ENCODE measurements around the gene AMPD2.

AMPD2 gene

DNA sequence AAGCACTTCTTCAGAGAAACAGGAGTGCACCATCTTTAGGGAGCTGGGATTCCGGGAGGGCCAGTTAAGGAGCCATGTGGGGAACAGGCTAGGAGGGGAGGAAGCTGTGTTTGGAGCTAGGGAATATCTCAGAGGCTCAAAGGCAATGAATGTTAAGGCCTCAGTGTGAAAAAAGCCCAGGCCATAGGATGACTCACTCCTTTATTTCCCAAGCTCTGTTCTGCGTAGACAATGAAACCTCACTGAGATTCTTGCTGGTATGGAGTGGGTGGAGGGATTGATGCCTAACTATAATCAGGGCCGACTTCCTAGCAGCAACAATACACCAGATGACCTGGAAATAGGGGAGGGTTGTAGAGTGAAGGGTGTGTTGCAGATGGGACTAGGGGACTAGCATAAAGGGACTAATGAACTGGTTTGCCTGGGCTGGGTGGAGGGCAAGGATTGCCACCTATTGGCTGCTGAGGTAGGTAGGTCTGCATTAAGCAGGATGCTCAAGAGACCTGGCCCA is 2.3 kb upstream of the AMPD2 start:
- DNase-seq, result no peak

DNA sequence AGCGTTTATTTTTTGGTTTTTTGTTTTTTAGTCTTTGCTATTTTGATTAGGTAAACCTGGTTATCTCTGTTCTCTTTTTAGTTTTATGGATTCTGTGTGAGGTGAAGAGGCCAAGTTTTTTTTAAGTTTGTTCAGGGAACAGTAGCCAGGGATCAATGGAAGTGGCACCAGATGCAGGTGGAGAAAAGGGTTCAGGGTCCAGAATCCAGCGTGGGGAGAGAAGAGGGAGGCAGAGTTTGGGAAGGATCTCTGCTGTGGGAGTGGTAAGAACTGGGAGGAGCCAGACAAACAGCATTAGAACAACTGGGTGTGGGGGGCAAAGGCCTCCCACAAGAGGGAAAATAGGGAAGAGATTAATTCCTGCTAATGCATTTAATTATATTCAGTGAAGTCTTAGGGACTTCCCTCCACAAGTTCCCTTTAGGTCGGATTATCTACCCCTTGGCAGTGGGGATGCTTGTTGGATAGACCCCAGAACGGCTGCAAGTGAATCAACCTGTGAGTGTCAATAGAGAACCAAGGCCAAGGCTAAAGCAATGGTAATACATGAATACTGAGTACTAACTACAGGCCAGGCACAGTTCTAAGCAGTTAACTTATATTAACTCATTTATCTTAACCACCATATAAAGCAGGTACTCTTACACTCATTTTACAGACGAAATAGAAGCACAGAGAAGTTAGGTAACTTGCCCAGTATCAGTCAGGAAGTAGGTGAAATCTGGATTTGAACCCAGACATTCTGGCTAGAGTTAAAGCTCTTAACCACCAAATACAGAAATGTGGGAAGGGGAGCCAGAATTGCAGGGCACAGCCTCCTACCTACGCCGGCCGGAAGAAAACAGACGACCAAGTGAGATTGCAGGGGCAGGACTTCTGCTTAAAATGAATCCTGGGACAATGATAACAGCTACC is 719 bp upstream of the AMPD2 start:
- DNase-seq, result no peak

DNA sequence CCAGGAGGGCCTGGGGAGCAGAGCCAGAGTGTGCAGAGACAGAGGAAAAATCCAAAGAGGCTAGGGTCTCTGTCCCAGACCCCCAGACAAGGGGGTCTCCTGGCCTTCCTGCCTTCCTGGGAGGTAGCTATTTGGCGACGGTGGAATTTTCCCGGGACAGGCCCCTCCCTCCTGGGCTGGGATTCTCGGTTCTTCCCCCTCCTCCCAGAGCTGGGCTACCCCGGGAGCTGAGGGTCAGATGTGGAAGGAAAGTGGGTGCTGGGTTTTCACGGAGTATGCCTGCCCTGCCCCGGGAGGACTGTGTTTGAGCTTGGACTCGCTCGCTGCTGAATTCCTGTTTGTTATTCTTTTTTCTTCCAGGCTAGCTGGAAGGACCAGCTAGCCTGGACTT is 759 bp downstream of the AMPD2 start:
- no peak for DNase-seq

DNA sequence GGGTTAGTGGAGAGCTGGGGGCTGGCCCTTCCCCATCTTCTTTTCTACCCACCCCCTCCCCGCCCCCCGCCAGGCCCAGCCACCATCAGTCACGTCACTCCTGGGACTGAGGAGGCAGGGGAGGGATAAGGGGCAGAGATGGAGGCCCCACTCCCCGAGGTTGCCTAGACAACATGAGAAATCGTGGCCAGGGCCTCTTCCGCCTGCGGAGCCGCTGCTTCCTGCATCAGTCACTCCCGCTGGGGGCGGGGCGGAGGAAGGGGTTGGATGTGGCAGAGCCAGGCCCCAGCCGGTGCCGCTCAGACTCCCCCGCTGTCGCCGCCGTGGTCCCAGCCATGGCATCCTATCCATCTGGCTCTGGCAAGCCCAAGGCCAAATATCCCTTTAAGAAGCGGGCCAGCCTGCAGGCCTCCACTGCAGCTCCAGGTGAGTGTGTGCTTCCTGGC is 1.2 kb downstream of the AMPD2 start:
- DNase-seq, result peak; percentile 91 to 96 (median 94)

DNA sequence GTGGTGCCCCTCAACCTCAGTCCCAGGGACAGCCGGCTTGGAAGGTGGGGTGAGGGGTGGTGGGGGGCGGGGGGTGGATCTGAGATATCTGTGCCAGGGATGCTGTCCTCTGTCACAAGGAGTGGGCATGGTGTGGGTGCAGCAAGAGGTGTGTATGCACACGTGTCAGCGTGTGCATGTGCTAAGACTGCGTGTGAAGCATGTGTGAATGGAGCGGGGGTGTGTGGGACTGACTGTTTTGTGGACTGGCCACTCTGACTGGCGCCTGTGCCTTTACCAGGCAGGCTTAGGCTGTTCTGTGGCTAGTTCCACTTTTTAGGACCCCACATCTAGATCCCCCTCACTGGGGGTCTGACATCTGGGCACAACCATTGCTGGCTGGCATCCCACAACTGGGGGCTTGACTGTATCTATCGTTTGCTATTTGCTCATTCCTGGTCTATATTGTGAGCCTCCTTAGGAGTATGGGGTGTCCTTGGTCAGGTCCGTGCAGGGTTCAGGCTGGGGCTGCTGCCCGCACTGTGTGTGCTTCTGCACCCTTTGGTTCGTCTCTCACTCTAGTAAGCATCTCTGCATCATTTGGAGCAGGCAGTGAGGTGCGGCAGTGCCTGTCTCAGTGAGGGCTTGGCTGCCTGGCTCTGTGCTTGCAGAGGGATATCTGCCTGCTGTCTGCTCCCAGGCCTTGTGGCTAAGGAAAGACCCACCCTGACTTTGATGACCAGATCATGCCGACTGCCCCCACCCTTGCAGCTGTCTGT is 1.9 kb downstream of the AMPD2 start:
- DNase-seq, result no peak

DNA sequence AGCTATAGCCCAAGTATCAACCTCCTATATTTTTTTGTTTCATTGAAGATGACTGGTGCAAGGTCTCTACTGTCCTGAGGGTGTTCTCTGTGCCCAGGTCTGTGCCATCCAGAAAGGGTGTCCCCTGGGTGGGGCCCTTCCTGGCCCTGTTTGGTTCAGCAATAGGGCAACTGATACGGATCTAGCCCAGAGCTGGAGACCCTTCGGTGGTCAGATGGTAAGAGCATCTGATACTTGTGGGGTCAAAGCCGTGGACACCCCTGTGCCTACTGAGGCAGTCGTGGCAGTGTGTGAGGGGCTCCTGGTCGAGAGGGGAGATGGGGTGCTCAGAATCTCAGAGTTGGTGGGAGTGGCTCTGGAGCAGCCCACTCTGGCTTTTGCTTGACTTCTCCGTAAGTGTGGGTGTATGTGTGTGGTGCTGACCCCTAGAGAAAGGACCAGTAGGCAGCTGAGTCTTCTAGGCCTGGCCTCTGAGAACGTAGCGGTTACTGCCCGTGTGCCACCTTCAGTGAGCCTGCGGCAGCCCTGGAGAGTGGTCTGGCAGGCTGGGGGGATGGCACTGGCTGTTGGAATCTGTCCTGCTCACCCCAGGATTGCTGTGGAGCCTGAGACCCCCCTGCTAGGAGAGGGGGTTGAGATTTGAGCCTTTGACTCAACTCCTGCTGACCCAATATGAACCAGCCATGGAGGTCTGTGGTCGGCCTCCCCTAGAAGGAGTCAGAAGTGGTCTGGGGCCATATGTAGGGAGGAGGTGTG is 2.7 kb downstream of the AMPD2 start:
- DNase-seq, result no peak

DNA sequence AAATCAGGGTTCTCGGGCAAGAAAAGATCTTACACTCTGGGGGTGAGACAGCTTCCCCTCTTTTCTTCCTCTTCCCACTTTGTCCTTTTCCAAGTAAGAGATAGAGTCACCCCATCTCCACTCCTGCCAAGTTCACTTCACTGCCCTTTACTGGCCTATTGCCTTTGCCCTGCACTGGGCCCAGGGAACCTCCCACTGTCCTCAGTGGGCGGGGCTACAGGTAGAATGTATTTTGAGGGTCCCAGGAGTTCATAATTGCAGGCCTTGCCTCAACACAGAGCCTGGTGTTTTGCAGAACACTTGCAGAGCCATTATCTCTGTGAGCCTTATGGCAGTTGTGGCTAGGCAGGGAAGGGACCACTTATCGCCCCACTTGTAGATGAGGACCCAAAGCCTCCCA is 3.3 kb downstream of the AMPD2 start:
- no peak for DNase-seq

DNA sequence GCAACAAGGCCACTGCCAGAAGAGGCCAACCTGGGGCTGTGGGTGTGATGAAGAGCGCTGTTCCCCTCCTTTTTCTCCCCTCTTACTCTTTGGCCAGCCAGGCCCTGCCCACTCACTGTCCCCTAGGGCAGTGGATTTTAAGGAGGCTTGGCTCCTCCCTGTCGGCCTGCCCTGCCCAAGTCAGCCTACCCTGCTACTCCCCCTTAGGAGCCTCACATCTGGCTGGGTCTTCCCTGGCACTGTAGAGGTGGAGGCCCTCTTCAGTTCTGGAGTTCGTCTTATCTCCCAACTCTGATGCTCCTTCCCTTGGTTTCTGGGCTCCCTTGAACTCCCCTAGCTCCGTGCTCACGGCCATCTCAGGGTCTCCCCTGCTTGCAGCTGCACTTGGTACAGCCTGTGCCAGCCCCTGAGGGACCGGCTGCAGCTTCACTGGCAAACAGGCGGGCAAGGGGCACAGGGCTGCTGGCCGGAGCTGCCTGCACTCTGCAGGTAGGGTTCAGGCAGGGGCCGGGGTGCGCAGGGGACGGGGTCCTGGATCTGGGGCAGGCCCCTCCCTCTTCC is 4.0 kb downstream of the AMPD2 start:
- no peak for DNase-seq

DNA sequence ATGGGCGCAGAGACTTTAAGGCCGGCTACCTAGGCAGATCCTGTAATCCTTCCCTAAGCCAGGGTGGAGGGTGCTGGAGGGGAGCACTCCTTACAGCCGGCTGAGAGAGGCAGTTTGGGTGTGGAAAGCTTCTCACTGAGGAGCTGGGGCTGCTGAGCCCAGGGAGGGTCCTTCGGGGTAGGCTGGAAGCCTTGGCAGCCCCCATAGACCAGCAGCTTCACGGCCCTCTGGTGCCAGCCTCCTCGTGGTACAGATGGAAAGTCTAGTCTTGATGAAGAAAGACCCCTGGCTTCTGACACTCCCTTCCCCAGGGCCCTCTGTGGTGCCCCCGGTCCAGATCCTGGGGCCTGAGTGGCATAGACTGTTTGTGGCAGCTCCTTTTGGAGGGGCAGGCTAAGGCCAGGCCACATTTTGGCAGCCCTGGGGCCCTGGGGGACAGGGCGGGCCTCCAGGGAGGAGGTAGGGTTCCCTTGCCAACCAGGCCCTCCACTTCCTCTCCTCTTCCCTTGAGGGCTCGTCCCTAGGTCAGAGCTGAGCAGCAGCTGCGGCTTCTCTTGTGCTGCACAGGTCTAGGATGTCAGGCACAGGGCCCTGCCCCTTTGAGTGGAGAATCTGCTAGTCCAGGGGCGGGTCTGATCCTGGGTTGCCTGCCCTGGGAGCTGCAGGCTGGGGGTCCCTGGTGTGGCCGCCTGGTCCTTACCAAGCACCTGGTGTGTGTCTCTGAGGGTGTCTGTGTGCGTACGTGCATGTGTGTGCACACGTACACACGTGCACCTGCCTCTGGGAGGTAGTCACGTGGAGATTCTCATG is 4.8 kb downstream of the AMPD2 start:
- DNase-seq, result no peak

DNA sequence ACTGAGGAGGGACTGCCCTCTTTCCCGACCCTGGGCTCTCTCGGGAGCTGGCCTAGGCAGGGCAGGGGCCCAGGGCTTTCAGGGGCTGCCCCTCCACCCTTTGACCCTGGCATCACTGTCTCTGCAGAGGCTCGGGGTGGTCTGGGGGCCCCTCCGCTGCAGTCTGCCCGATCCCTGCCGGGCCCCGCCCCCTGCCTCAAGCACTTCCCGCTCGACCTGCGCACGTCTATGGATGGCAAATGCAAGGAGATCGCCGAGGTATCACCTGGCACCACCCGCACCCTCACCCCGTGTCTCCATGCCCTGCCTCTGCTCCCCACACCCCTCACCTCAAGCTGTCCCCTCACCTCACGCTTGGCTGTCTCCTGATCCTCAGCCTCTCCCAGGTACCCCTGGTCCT is 5.5 kb downstream of the AMPD2 start:
- no peak for DNase-seq

DNA sequence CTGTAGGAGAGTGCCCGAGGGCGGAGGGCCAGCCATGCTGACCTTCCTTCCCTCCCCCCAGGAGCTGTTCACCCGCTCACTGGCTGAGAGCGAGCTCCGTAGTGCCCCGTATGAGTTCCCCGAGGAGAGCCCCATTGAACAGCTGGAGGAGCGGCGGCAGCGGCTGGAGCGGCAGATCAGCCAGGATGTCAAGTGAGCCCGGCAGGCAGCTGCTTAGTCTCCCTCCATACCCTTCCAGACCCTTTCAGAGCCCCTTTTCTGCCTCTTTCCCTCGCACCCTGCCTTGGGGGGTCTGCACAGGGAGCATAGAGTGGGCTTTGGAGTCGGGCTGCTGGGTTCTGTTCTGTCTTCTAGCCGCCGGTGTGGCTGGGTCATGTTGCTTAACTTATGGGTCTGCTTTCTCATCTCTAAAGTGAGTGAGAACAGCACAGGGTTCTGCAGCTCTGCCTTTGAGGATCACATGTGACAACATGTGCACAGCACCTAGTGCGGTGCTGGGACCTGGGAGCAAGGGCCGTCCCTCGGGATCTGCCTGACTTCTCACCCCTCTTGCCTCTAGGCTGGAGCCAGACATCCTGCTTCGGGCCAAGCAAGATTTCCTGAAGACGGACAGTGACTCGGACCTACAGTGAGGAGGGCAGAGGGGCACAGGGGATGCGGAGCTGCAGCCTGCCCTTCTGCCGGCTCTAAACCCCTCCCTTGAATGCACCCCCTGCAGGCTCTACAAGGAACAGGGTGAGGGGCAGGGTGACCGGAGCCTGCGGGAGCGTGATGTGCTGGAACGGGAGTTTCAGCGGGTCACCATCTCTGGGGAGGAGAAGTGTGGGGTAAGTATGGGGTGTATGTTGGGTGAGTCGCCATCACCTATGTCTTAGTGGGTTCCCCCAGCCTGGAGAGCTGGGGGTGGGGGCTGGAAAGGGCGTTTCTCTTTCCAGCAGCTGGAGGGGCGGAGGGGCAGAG is 6.2 kb downstream of the AMPD2 start:
- DNase-seq, result no peak

DNA sequence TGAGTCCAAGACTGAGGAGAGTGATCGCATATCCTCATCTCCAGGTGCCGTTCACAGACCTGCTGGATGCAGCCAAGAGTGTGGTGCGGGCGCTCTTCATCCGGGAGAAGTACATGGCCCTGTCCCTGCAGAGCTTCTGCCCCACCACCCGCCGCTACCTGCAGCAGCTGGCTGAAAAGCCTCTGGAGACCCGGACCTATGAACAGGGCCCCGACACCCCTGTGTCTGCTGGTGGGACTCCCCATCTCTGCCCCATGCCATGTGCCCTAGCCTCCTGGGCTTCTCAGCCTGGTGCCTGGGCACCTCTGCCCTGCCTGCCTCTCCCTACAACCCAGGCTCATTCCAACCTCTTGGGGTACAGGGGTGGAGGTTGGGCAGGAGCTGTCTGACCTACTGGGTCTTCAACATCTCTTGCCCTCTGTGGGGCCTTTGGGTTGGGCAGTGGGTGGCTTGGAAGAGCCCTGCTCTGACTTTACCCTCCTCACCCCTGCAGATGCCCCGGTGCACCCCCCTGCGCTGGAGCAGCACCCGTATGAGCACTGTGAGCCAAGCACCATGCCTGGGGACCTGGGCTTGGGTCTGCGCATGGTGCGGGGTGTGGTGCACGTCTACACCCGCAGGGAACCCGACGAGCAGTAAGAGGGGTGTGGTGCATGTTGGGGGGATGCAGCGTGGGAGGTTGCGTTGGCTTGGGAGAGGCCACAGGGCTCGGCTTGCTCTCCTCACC is 7.2 kb downstream of the AMPD2 start:
- DNase-seq, result no peak

DNA sequence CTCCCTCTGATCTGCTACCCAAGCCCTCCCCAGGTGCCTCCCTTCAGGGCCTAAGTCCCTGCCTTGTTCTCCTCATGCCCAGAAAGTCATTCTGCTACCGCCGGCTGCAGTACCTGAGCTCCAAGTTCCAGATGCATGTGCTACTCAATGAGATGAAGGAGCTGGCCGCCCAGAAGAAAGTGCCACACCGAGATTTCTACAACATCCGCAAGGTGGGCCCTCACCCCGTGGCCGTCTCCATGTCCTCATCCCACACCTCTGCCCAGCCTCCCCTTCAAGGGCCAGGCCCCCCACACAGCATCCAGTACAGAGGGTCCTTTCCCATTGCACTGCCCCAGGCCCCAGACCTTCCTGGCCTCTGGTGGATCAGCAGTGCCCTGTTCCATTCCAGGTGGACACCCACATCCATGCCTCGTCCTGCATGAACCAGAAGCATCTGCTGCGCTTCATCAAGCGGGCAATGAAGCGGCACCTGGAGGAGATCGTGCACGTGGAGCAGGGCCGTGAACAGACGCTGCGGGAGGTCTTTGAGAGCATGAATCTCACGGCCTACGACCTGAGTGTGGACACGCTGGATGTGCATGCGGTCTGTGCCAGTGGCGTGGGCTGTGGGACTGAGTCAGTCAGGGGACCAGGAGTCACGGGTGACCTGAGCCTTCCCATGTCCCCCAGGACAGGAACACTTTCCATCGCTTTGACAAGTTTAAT is 8.2 kb downstream of the AMPD2 start:
- DNase-seq, result no peak

DNA sequence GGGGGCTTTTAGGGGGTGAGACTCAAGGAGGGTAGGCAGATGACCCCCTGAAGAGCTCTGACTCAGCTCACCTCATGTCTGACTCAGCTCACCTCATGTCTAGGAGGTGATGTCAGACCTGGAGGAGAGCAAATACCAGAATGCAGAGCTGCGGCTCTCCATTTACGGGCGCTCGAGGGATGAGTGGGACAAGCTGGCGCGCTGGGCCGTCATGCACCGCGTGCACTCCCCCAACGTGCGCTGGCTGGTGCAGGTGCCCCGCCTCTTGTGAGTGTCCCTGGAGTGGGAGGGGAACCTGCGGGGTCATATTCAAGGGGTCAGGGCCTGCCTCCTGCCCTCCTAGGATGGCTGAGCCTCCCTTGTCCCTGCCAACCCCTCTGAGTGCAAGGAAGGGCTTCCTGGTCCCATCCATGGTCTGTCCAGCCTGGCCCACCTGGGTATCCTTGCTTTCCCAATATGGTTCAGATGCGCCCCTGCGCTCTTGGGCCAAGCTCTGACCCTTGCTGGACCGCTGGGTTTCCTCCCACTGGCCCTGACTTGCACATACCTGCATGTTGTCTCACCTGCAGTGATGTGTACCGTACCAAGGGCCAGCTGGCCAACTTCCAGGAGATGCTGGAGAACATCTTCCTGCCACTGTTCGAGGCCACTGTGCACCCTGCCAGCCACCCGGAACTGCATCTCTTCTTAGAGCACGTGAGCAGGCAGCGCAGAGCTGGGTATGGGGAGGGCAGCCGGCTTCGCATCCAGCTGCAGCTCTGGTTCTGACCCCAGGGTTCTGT is 9.1 kb downstream of the AMPD2 start:
- no peak for DNase-seq

DNA sequence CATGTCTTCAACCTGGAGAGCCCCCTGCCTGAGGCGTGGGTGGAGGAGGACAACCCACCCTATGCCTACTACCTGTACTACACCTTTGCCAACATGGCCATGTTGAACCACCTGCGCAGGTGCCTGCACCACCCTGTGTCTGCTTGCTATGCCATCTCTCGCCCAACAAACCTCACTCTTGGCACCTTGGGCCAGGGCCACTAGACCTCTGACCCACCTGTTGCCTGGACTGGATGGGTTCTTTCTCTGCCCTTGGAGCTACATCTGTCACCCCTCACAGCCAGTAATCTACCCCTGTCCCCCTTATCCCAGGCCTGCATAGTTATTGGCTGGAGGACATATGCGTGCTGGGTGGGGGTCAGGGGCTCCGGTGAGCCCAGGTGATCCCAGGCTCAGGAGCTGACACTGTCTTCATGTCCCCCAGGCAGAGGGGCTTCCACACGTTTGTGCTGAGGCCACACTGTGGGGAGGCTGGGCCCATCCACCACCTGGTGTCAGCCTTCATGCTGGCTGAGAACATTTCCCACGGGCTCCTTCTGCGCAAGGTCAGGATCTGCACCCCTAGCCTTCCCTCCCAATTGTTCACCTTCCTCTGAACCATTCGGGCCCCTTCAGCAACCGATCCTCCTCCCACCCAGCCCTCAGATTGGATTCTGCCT is 9.9 kb downstream of the AMPD2 start:
- no peak for DNase-seq

DNA sequence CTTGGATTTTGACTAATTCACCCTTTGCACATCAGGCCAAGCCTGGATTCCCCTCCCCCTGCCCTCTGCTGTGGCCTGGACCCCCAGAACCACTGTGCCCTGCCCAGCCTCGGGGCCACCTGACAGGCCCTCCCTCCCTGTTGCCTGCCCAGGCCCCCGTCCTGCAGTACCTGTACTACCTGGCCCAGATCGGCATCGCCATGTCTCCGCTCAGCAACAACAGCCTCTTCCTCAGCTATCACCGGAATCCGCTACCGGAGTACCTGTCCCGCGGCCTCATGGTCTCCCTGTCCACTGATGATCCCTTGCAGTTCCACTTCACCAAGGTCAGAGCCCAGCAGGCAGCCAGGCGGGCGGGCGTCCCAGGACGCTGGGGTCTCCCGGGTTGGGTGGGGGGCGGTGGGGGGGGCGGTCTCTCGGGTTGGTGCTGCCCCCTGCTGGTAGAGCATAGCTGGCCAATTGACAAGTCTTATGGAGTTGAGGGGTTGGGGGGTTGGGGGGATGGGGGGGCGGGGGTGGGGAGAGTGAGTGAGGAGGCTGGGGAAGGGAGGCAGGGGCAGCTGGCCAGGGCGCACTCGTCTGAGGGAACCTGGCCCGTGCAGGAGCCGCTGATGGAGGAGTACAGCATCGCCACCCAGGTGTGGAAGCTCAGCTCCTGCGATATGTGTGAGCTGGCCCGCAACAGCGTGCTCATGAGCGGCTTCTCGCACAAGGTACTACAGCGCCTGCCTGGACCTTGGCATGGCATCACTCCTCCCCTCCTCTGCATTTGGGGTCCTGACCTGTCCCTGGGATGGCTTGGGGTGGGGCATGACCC is 10.7 kb downstream of the AMPD2 start:
- peak in 3 of 4 experiments; percentile 14 to 28 (median 25) for DNase-seq
